ENCODE data around the gene BTNL3.

DNA sequence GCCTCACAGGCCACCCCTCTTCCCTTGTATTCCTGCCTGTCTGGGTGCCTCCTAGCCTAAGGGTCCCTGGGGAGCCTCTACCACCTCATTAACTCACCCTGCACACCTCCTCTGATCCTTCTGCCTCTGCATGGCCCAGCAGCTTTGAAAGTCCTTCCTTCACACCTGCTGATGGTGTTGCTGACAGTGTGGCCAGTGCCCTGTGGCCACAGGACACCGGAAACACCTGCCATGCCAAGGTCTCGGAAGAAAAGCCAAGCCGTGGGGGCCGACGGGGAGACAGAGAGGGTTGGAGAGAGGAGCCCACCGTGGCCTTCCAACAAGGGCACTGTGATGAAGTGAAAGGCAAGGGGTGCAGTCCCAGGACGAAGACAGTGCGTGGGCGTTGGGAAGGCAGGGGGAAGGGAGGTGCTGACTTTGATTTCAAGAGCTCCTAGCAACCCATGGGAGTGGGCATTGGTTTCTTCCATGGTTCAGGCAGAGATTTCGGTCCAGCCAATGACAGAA lies 55.5 kb downstream of the BTNL3 start:
- TF ChIP-seq, protein P1, sequence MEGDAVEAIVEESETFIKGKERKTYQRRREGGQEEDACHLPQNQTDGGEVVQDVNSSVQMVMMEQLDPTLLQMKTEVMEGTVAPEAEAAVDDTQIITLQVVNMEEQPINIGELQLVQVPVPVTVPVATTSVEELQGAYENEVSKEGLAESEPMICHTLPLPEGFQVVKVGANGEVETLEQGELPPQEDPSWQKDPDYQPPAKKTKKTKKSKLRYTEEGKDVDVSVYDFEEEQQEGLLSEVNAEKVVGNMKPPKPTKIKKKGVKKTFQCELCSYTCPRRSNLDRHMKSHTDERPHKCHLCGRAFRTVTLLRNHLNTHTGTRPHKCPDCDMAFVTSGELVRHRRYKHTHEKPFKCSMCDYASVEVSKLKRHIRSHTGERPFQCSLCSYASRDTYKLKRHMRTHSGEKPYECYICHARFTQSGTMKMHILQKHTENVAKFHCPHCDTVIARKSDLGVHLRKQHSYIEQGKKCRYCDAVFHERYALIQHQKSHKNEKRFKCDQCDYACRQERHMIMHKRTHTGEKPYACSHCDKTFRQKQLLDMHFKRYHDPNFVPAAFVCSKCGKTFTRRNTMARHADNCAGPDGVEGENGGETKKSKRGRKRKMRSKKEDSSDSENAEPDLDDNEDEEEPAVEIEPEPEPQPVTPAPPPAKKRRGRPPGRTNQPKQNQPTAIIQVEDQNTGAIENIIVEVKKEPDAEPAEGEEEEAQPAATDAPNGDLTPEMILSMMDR (IDR thresholded peaks at IDR 0.05): no peak
- TF ChIP-seq POLR2A (IDR thresholded peaks at IDR 0.05): no peak

Measured in testis (tissue), 2 donors.